HFFc6 (cell line): ENCODE results near the gene SAMD1. TPM values are rescaled to one million over a fixed set of nuclear protein-coding genes. Genes with fewer than 3 reads are reported as not detected.
A peak's percentile ranks its signal among the peaks of the same experiment; 100 is the strongest.
"Not testable (repeated sequence)": the region's sequence is repeated elsewhere in the genome, so short reads cannot be mapped to it uniquely, and the experiment has no call there.

ENCODE experiments used
- DNase-seq: peaks from one replicate; pipeline ENCODE4 v3.0.0-alpha.2; 2018
- H3K27ac Mint-ChIP-seq: 2 replicates; pipeline ENCODE4 v1.8.0; 2020; ENCODE audit warnings: mild to moderate bottlenecking, mixed read lengths
- H3K27me3 Mint-ChIP-seq: 2 replicates; pipeline ENCODE4 v1.8.0; 2021; ENCODE audit warnings: mild to moderate bottlenecking, moderate library complexity, mixed read lengths; ENCODE audit not compliant: insufficient read depth
- H3K36me3 Mint-ChIP-seq: 2 replicates; pipeline ENCODE4 v1.8.0; 2021; ENCODE audit warnings: low read depth, mixed read lengths
- H3K4me1 Mint-ChIP-seq: 2 replicates; pipeline ENCODE4 v1.8.0; 2020; ENCODE audit warnings: low read depth, mixed read lengths
- H3K4me3 Mint-ChIP-seq: 2 replicates; pipeline ENCODE4 v1.8.0; 2020; ENCODE audit warnings: mild to moderate bottlenecking, moderate library complexity, mixed read lengths
- H3K9me3 Mint-ChIP-seq: 2 replicates; pipeline ENCODE4 v1.8.0; 2020; ENCODE audit warnings: mild to moderate bottlenecking, mixed read lengths
- total RNA-seq, 6 experiments: library from RNA; stranded (reverse); fragmentation: NEBNext Ultra II Directional; extraction: Animal tissue kit (Norgen Biotek cat#: 25700); gene quantifications; 2 replicates in 1 of 6; 3 replicates in 5 of 6; pipeline ENCODE4 v1.2.3, GENCODE V29; 2021
- TF ChIP-seq, protein P1 (sequence below): fragments of 200-600 bp; sonication (generic); IDR thresholded peaks from 2 replicates; pipeline ENCODE4 v1.5.0; 2021; ENCODE audit warnings: antibody characterized with exemption, mild to moderate bottlenecking

The SAMD1 gene
- total RNA-seq, 6 experiments from 2014 or later = 33.0 to 48.6 (median 35.9) TPM

DNA sequence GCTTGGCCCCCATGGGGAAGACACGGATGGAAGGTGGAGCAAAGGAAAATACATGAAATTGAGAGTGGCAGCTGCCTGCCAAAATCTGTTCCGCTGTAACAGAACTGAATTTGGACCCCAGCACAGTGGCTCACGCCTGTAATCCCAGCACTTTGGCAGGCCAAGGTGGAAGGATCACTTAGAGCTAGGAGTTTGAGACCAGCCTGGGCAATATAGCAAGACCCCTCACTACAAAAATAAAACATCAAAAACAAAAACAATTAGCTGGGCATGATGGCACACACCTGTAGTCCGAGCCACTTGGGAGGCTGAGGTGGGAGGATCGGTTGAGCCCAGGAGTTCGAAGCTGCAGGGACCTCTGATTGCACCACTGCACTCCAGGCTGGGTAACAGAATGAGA lies 38.1 kb downstream of the SAMD1 start:
- Mint-ChIP-seq H3K27me3 (no peaks in the 10 kb centered on the region; the same call in 1 of the 2 replicates), H3K4me3 (no peak overlapping the region), H3K36me3 (peaks cover 5% of the 10 kb centered on the region; the same call in 1 of the 2 replicates), H3K4me1 (no peaks in the 10 kb centered on the region), H3K9me3 (no peaks in the 10 kb centered on the region), H3K27ac (no peak overlapping the region)
- DNase-seq = no peak
- TF ChIP-seq, protein P1, sequence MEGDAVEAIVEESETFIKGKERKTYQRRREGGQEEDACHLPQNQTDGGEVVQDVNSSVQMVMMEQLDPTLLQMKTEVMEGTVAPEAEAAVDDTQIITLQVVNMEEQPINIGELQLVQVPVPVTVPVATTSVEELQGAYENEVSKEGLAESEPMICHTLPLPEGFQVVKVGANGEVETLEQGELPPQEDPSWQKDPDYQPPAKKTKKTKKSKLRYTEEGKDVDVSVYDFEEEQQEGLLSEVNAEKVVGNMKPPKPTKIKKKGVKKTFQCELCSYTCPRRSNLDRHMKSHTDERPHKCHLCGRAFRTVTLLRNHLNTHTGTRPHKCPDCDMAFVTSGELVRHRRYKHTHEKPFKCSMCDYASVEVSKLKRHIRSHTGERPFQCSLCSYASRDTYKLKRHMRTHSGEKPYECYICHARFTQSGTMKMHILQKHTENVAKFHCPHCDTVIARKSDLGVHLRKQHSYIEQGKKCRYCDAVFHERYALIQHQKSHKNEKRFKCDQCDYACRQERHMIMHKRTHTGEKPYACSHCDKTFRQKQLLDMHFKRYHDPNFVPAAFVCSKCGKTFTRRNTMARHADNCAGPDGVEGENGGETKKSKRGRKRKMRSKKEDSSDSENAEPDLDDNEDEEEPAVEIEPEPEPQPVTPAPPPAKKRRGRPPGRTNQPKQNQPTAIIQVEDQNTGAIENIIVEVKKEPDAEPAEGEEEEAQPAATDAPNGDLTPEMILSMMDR = no peak

DNA sequence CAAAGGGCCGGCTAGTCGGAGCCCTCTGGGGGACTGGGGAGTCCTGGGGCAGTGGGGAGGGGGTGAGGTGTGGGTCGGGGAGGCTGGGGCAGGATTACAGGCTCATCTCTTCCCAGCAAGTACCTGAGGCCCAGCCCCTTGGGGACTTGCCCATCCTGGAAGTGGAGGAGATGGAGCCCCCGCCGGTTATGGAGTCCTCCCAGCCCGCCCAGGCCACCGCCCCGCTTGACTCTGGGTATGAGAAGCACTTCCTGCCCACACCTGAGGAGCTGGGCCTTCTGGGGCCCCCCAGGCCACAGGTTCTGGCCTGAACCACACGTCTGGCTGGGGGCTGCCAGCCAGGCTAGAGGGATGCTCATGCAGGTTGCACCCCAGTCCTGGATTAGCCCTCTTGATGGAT lies 38.6 kb downstream of the SAMD1 start:
- TF ChIP-seq, protein P1 = no peak
- Mint-ChIP-seq H3K9me3 (no peaks in the 10 kb centered on the region), H3K4me1 (no peaks in the 10 kb centered on the region), H3K27me3 (no peaks in the 10 kb centered on the region; the same call in 1 of the 2 replicates), H3K36me3 (peaks cover 5% of the 10 kb centered on the region; the same call in 1 of the 2 replicates), H3K27ac (no peak overlapping the region), H3K4me3 (no peak overlapping the region)
- DNase-seq = no peak

DNA sequence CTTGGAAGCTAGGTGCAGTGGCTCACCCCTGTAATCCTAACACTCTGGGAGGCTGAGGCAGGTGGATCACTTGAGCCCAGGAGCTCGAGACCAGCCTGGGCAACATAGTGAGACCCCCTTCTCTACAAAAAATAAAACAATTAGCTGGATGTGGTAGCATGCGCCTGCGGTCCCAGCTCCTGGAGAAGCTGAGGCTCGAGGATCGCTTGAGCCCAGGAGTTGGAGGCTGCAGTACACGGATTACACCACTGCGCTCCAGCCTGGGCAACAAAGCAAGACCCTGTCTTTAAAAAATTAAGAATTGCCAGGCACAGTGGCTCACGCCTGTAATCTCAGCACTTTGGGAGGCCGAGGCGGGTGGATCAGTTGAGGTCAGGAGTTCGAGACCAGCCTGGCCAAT lies 39.6 kb downstream of the SAMD1 start:
- H3K9me3 Mint-ChIP-seq, H3K4me3 Mint-ChIP-seq, H3K27me3 Mint-ChIP-seq, DNase-seq, H3K36me3 Mint-ChIP-seq, H3K4me1 Mint-ChIP-seq, H3K27ac Mint-ChIP-seq: not testable (repeated sequence)
- TF ChIP-seq, protein P1 = peak; percentile 40; the same call in 1 of the 2 replicates

DNA sequence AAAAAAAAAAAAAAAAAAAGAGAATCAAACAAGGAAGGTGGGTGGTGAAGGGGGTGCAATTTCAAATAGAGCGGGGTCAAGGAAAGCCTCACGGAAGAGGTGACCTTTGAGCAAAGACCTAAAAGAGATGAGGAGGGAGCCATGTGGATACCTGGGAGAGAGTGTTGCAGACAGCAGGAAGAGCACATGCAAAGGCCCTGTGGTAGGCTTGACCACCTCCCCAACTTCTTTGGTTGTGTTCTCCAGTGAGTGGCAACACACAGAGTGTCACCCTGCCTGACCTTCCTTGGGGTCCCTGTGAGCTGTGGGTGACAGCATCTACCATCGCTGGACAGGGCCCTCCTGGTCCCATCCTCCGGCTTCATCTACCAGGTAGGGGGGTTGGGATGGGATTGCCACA lies 40.0 kb downstream of the SAMD1 start:
- Mint-ChIP-seq H3K4me1 (no peaks in the 10 kb centered on the region), H3K36me3 (peaks cover 5% of the 10 kb centered on the region; the same call in 1 of the 2 replicates), H3K27ac (no peak overlapping the region), H3K27me3 (no peaks in the 10 kb centered on the region; the same call in 1 of the 2 replicates), H3K4me3 (no peak overlapping the region), H3K9me3 (no peaks in the 10 kb centered on the region)
- DNase-seq = no peak
- TF ChIP-seq, protein P1 = no peak

DNA sequence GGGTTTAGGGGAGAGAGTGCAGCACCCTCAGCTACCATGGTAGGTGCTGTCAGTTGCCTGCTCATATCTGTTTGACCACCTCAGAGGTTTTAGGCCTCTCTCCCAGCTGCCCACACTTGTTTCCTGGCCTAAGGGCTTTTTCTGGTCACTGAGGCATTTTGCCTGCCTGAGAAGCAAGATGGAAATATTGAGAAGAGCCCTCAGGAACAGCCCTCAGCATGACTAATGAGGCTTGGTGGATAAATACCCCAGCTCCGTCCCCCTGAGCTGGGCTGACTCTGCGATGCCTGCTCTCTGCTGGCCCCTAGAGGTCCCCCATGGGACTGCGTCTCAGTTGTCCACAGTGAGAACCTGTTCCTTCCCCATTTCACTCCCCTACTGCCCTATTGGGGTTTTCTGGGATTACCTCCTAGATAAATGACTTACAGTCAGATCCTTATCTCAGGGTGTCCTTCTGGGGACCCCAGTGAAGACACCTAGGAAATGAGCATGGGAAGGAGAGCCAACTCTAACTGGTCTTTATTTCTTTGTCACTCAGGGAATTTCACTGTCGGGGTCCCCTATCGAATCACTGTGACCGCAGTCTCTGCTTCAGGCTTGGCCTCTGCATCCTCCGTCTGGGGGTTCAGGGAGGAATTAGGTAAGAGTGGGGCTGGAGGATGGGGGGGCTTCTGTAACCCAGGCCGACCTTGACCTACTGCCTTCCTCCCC lies 42.0 kb downstream of the SAMD1 start:
- DNase-seq = peak; percentile 11
- Mint-ChIP-seq H3K36me3 (peaks cover 5% of the 10 kb centered on the region; the same call in 1 of the 2 replicates), H3K4me3 (no peak overlapping the region), H3K9me3 (no peaks in the 10 kb centered on the region), H3K27me3 (no peaks in the 10 kb centered on the region), H3K4me1 (no peaks in the 10 kb centered on the region), H3K27ac (no peak overlapping the region)
- TF ChIP-seq, protein P1 = peak; percentile 87

DNA sequence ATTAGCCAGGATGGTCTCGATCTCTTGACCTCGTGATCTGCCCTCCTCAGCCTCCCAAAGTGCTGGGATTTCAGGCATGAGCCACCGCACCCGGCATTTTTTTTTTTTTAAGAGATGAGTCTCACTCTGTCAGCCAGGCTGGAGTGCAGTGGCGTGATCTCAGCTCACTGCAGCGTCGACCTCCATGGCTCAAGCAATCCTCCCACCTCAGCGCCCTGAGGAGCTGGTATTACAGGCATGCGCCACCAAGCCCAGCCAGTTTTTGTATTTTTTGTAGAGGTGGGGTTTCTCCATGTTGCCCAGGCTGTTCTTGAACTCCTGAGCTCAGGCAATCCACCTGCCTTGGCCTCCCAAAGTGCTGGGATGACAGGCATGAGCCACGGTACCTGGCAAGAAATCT lies 42.7 kb downstream of the SAMD1 start:
- H3K36me3 Mint-ChIP-seq, H3K27ac Mint-ChIP-seq, H3K4me1 Mint-ChIP-seq, H3K9me3 Mint-ChIP-seq, H3K27me3 Mint-ChIP-seq, H3K4me3 Mint-ChIP-seq, DNase-seq: not testable (repeated sequence)
